ENCODE data around the gene PGAP6.

DNA sequence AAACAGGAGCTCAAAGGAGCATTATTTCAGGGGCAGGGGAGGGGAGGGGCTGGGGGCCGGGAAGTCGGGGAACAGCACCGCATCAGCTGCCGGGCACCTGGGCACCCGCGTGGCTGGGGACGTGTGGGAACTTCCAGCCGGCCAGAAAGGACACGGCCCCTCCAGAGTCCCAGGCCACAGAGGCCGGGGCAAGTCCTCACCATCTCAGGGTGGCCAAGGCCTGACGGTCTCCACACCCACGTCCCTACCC, 1.1 kb downstream of the PGAP6 start:
- TF ChIP-seq, protein P1, sequence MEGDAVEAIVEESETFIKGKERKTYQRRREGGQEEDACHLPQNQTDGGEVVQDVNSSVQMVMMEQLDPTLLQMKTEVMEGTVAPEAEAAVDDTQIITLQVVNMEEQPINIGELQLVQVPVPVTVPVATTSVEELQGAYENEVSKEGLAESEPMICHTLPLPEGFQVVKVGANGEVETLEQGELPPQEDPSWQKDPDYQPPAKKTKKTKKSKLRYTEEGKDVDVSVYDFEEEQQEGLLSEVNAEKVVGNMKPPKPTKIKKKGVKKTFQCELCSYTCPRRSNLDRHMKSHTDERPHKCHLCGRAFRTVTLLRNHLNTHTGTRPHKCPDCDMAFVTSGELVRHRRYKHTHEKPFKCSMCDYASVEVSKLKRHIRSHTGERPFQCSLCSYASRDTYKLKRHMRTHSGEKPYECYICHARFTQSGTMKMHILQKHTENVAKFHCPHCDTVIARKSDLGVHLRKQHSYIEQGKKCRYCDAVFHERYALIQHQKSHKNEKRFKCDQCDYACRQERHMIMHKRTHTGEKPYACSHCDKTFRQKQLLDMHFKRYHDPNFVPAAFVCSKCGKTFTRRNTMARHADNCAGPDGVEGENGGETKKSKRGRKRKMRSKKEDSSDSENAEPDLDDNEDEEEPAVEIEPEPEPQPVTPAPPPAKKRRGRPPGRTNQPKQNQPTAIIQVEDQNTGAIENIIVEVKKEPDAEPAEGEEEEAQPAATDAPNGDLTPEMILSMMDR (IDR thresholded peaks at IDR 0.05; ENCODE audit: borderline replicate concordance, extremely low read depth, low read length, poor library complexity, severe bottlenecking) = no peak
- no peak for TF ChIP-seq EZH2 (IDR thresholded peaks at IDR 0.05; ENCODE audit: borderline replicate concordance, low read depth, low read length, severe bottlenecking)

Measured in DND-41 (cell line).